ENCODE data around the gene PCDHB14.

PCDHB14 gene

GRCh38 chr5:141186897-141187512 is 36.1 kb upstream of the PCDHB14 start, which contains the start of gene PCDHB9:
PCDHB9 (plus strand) TSS chr5:141187161; CDS start chr5:141187319, 158 bp downstream.
- no peak for TF ChIP-seq REST (IDR thresholded peaks at IDR 0.05; ENCODE audit: insufficient read depth in 1 of 2, low read depth in 2 of 2, low read length in 2 of 2)
- TF ChIP-seq TAF1 (IDR thresholded peaks at IDR 0.05; ENCODE audit: borderline replicate concordance, insufficient read depth, low read length) = no peak
- TF ChIP-seq POLR2AphosphoS5 (IDR thresholded peaks at IDR 0.05; ENCODE audit: low read depth, low read length) = no peak
- TF ChIP-seq SIN3A (IDR thresholded peaks at IDR 0.05; ENCODE audit: borderline replicate concordance, insufficient read depth, low read length) = no peak
- no peak for TF ChIP-seq FOXP2 (optimal IDR thresholded peaks at IDR 0.05; ENCODE audit: borderline replicate concordance, extremely low read depth, extremely low read length, insufficient read depth)

DNA sequence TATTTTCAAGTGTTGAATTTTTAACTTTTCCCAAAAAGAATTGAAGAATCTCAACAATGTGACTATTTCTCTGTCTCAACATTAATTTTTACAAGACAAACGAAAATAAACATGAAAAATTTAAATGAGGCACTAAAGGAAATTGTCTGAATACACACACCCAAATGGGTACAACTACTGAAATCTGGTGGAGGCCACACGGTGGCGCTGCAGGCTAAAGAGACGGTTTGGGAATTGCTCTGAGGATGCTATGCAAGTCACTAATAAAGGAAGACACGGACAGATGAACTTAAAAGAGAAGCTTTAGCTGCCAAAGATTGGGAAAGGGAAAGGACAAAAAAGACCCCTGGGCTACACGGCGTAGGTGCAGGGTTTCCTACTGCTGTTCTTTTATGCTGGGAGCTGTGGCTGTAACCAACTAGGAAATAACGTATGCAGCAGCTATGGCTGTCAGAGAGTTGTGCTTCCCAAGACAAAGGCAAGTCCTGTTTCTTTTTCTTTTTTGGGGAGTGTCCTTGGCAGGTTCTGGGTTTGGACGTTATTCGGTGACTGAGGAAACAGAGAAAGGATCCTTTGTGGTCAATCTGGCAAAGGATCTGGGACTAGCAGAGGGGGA is 30.9 kb upstream of the PCDHB14 start, which contains the start of gene PCDHB10:
Gene PCDHB10 (plus strand): TSS at position 244 of the 616 bp plus-strand sequence. CDS start 200 bp downstream, at position 444.
- TF ChIP-seq FOXP2 (optimal IDR thresholded peaks at IDR 0.05; ENCODE audit: borderline replicate concordance, extremely low read depth, extremely low read length, insufficient read depth) = no peak
- no peak for TF ChIP-seq POLR2AphosphoS5 (IDR thresholded peaks at IDR 0.05; ENCODE audit: low read depth, low read length)
- no peak for TF ChIP-seq REST (IDR thresholded peaks at IDR 0.05; ENCODE audit: insufficient read depth in 1 of 2, low read depth in 2 of 2, low read length in 2 of 2)
- TF ChIP-seq SIN3A (IDR thresholded peaks at IDR 0.05; ENCODE audit: borderline replicate concordance, insufficient read depth, low read length) = no peak
- TF ChIP-seq TAF1 (IDR thresholded peaks at IDR 0.05; ENCODE audit: borderline replicate concordance, insufficient read depth, low read length) = no peak

DNA sequence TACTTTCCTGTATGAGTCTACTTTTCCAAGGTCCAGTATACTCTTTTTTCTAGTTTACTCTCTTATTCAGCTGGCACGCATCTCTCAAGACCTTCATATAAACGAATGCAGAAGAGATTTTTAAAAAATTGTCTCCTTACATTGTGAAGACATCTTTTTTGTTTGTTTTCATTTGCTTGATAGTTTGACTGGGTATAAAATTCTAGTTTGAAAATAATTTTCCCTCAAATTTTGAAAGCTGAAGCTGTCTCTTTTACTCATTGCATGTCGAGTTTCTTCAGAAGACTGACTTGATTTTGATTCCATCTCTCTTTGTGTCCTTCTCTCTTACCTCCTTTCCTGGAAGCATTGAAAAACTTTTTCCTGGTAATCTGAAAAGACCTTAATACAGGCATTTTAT is 26.8 kb upstream of the PCDHB14 start:
- TF ChIP-seq POLR2AphosphoS5 (IDR thresholded peaks at IDR 0.05; ENCODE audit: low read depth, low read length) (no peak), FOXP2 (optimal IDR thresholded peaks at IDR 0.05; ENCODE audit: borderline replicate concordance, extremely low read depth, extremely low read length, insufficient read depth) (no peak), REST (IDR thresholded peaks at IDR 0.05; ENCODE audit: insufficient read depth in 1 of 2, low read depth in 2 of 2, low read length in 2 of 2) (no peak), SIN3A (IDR thresholded peaks at IDR 0.05; ENCODE audit: borderline replicate concordance, insufficient read depth, low read length) (no peak)

GRCh38 chr5:141199359-141200235 is 23.5 kb upstream of the PCDHB14 start, which contains the start of gene PCDHB11:
PCDHB11 (plus strand) TSS chr5:141199627; CDS start chr5:141199775, 148 bp downstream.
- TF ChIP-seq TAF1 (IDR thresholded peaks at IDR 0.05; ENCODE audit: borderline replicate concordance, insufficient read depth, low read length) = no peak
- no peak for TF ChIP-seq FOXP2 (optimal IDR thresholded peaks at IDR 0.05; ENCODE audit: borderline replicate concordance, extremely low read depth, extremely low read length, insufficient read depth)
- TF ChIP-seq POLR2AphosphoS5 (IDR thresholded peaks at IDR 0.05; ENCODE audit: low read depth, low read length) = no peak
- TF ChIP-seq SIN3A (IDR thresholded peaks at IDR 0.05; ENCODE audit: borderline replicate concordance, insufficient read depth, low read length) = no peak
- TF ChIP-seq REST (IDR thresholded peaks at IDR 0.05; ENCODE audit: insufficient read depth in 1 of 2, low read depth in 2 of 2, low read length in 2 of 2) = no peak

All from PFSK-1 (cell line).